ENCODE data around the gene MLLT10.

DNA sequence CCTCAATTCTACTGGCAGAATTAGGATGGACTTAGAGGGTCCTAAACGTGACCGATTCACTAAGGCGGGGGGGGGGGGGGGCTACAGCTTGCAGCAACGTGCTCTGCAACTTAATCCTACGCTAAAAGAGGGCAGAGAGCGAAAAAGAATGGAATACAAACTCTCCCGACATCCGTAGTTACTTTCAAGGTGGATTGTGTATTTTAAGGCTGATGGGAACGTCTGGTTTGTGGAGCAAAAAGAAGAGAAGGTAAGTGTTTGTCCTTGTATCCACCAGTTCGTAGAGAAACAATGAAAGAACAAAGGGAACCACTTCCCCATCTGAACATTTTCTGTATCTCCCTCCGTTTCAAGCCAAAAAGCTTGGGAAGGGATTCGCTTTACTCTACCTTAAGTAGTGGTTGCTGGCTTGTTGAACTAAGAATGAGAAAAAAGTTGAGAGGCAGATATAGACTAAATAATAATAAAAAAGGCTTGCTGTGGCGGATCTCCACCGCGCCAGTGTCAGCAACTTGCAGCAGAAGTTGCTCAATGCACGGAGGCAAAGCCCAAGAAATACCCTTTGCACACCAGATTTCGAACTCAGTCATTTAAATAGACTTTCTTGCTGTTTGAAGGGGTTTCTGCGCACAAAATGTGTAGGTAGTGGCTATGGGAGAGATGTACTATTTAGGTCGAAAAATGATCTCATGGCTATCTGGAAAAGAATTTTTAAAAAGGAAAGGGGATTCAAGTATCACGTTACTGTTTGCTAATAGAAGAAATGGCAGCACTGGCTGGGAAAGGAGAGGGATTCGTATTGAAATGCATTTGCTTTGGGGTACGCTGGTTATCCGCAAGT lies 9.3 kb upstream of the MLLT10 start:
- no peak for TF ChIP-seq EZH2 (IDR thresholded peaks at IDR 0.05)
- TF ChIP-seq, protein P1, sequence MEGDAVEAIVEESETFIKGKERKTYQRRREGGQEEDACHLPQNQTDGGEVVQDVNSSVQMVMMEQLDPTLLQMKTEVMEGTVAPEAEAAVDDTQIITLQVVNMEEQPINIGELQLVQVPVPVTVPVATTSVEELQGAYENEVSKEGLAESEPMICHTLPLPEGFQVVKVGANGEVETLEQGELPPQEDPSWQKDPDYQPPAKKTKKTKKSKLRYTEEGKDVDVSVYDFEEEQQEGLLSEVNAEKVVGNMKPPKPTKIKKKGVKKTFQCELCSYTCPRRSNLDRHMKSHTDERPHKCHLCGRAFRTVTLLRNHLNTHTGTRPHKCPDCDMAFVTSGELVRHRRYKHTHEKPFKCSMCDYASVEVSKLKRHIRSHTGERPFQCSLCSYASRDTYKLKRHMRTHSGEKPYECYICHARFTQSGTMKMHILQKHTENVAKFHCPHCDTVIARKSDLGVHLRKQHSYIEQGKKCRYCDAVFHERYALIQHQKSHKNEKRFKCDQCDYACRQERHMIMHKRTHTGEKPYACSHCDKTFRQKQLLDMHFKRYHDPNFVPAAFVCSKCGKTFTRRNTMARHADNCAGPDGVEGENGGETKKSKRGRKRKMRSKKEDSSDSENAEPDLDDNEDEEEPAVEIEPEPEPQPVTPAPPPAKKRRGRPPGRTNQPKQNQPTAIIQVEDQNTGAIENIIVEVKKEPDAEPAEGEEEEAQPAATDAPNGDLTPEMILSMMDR (IDR thresholded peaks at IDR 0.05) = no peak
- TF ChIP-seq EZH2phosphoT487 (IDR thresholded peaks at IDR 0.05) = no peak

Measured in neural progenitor cell (in vitro differentiated cells).